HL-60 (cell line): ENCODE data around the gene DOCK10.
"Not testable (repeated sequence)": the region's sequence is repeated elsewhere in the genome, so short reads cannot be mapped to it uniquely, and the experiment has no call there.

Source experiments
- DNase-seq, 2 experiments: peaks; one replicate each; pipeline ENCODE4 v3.0.0-alpha.2; 2010 to 2020; ENCODE audit warnings: low read depth in 1 of 2, low spot score in 1 of 2
- H3K27ac ChIP-seq: fragments of 250-450 bp; sonication (Bioruptor Pico); replicated peaks from 2 replicates; pipeline ENCODE4 v1.5.1; 2020; ENCODE audit warnings: mild to moderate bottlenecking, moderate library complexity
- H3K27me3 ChIP-seq: fragments of 250-450 bp; sonication (Bioruptor Pico); 2 replicates; pipeline ENCODE4 v1.5.1; 2021; ENCODE audit warnings: mild to moderate bottlenecking, moderate library complexity; ENCODE audit not compliant: insufficient read depth, poor library complexity, severe bottlenecking
- H3K4me3 ChIP-seq: replicated peaks from 2 replicates; pipeline ENCODE4 v1.5.1; 2011; ENCODE audit warnings: mild to moderate bottlenecking, control low read depth, low read length; ENCODE audit not compliant: insufficient read depth
- GABPA ChIP-seq: IDR thresholded peaks from 2 replicates; pipeline ENCODE4 v1.6.1; 2012; ENCODE audit warnings: low read depth
- POLR2AphosphoS5 ChIP-seq: IDR thresholded peaks from 2 replicates; pipeline ENCODE4 v1.6.1; 2012; ENCODE audit warnings: low read depth
- SPI1 ChIP-seq: IDR thresholded peaks from 2 replicates; pipeline ENCODE4 v1.6.1; 2012; ENCODE audit warnings: low read depth, mild to moderate bottlenecking, borderline replicate concordance
- TF ChIP-seq, protein P1 (sequence below): IDR thresholded peaks from one replicate; pipeline ENCODE4 v1.5.1; 2011; ENCODE audit warnings: low read length, control low read depth, inconsistent platforms; ENCODE audit not compliant: insufficient read depth
- TF ChIP-seq, protein P2 (sequence below): IDR thresholded peaks from 2 replicates; pipeline ENCODE4 v1.6.1; 2012; ENCODE audit warnings: low read depth; ENCODE audit not compliant: insufficient replicate concordance

The DOCK10 gene

DNA sequence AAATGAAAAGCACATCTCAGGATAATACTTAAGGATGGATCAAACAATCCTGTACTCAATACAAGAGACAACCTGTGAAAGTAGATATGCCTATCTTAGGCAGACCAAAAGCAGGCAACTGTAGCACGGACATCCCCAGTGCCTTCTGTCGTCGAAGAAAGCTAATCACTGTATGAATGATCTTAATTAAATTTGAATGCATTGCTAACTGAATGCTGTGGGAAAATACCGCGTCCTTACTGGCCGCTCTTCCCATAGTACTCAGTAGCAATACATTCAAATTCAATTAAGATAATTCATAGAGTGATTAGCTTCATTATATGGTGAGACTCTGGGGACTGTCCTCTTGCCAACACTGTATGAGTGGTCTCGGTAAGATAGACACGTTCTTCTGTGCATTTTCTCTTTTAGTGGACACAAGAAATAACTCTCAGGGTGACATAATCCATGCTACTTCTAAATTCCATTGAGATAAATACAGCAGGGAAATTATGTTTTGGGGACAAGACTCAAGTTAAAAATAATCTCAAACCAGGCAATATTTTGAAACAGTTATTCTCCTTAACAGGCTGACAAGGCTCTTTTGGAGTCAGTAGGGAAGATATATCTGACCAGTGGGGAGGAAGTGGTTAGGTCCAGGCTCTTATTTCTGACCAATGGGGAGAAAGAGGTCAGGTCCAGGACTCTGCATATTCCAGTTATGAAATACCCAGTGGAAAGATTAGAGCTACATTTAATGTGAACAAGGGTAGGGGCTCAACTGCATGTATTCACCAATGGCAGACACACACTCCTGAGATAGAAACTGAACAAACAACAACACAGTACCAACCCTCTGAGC, 97.3 kb downstream of the DOCK10 start:
- Histone ChIP-seq H3K27me3 (no peaks in the 10 kb centered on the region), H3K4me3 (no peak overlapping the region), H3K27ac (no peak overlapping the region)
- no peak for DNase-seq
- TF ChIP-seq, protein P1, sequence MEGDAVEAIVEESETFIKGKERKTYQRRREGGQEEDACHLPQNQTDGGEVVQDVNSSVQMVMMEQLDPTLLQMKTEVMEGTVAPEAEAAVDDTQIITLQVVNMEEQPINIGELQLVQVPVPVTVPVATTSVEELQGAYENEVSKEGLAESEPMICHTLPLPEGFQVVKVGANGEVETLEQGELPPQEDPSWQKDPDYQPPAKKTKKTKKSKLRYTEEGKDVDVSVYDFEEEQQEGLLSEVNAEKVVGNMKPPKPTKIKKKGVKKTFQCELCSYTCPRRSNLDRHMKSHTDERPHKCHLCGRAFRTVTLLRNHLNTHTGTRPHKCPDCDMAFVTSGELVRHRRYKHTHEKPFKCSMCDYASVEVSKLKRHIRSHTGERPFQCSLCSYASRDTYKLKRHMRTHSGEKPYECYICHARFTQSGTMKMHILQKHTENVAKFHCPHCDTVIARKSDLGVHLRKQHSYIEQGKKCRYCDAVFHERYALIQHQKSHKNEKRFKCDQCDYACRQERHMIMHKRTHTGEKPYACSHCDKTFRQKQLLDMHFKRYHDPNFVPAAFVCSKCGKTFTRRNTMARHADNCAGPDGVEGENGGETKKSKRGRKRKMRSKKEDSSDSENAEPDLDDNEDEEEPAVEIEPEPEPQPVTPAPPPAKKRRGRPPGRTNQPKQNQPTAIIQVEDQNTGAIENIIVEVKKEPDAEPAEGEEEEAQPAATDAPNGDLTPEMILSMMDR, result no peak
- no peak for TF ChIP-seq GABPA
- TF ChIP-seq POLR2AphosphoS5, result no peak
- TF ChIP-seq, protein P2, sequence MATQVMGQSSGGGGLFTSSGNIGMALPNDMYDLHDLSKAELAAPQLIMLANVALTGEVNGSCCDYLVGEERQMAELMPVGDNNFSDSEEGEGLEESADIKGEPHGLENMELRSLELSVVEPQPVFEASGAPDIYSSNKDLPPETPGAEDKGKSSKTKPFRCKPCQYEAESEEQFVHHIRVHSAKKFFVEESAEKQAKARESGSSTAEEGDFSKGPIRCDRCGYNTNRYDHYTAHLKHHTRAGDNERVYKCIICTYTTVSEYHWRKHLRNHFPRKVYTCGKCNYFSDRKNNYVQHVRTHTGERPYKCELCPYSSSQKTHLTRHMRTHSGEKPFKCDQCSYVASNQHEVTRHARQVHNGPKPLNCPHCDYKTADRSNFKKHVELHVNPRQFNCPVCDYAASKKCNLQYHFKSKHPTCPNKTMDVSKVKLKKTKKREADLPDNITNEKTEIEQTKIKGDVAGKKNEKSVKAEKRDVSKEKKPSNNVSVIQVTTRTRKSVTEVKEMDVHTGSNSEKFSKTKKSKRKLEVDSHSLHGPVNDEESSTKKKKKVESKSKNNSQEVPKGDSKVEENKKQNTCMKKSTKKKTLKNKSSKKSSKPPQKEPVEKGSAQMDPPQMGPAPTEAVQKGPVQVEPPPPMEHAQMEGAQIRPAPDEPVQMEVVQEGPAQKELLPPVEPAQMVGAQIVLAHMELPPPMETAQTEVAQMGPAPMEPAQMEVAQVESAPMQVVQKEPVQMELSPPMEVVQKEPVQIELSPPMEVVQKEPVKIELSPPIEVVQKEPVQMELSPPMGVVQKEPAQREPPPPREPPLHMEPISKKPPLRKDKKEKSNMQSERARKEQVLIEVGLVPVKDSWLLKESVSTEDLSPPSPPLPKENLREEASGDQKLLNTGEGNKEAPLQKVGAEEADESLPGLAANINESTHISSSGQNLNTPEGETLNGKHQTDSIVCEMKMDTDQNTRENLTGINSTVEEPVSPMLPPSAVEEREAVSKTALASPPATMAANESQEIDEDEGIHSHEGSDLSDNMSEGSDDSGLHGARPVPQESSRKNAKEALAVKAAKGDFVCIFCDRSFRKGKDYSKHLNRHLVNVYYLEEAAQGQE, result no peak
- no peak for TF ChIP-seq SPI1

DNA sequence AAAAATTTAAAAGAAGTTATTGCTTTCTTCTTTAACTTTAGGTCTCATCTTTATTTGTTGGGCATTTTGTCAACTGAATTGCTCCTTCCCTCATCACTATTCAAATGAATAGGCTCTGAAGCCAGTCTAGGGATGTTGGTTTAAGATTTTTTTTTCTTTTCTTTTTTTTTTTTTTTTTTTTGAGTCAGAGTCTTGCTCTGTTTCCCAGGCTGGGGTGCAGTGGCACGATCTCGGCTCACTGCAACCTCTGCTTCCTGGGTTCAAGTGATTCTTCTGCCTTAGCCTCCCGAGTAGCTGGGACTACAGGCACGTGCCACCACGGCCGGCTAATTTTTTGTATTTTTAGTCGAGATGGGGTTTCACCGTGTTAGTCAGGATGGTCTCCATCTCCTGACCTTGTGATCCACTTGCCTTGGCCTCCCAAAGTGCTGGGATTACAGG, 98.6 kb downstream of the DOCK10 start:
- H3K27me3 ChIP-seq, H3K4me3 ChIP-seq, DNase-seq: not testable (repeated sequence)

DNA sequence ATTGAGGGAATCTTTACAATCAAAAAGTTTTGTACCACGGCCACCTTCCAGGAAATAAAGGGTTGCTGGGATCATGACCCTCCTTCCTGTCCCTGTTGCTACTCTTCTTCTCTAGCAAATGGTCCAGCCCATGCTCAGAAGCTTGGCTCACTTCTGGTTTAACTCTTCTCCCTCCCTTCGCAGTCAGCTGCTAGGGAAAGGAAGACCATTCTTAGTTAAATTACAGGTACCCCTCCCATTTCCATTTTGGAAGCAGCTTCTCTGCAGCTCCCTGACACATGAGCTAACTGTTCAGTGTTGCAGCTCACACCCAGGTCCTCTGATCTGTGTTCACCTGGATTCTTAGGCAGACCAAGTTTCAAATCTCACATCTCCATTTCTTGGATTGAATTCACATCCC, 100.3 kb downstream of the DOCK10 start:
- Histone ChIP-seq H3K27me3 (no peaks in the 10 kb centered on the region), H3K4me3 (no peak overlapping the region), H3K27ac (no peak overlapping the region)
- no peak for DNase-seq
- TF ChIP-seq POLR2AphosphoS5 (no peak), GABPA (no peak), SPI1 (no peak)
- TF ChIP-seq, protein P2, result no peak
- TF ChIP-seq, protein P1, result no peak

More for the DNA sequence above, 98.6 kb downstream of the DOCK10 start:
- H3K27ac ChIP-seq, result not testable (repeated sequence)

DNA sequence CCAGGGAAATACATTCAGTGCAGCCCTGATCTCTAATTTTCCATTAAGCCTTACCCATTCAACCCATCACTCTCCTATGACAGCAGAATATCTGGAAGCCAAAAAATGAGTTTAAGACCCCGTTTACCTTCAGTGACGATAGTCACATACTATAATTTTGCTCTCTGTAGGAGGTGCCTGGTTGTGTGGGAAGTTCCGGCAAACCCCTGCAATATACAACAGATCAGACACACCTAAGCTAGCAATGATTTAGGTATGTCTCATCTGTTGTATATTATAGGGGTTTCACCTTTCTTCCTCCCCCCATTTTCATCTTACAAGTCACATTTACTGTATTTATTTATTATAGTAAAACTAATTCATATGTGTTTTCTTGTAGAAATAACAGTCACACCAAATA, 101.7 kb downstream of the DOCK10 start:
- H3K27ac ChIP-seq, result no peak overlapping the region
- no peak overlapping the region for H3K4me3 ChIP-seq
- DNase-seq, result no peak
- no peaks in the 10 kb centered on the region for H3K27me3 ChIP-seq
- no peak for TF ChIP-seq POLR2AphosphoS5
- TF ChIP-seq, protein P1, result no peak
- TF ChIP-seq SPI1, result no peak
- no peak for TF ChIP-seq GABPA
- TF ChIP-seq, protein P2, result no peak
